Endothelial cell of umbilical vein (primary cell): ENCODE measurements around the gene F8A1.

Experiments used
- CTCF ChIP-seq, 2 donors: IDR thresholded peaks; 1 replicate in 1 of 2; 2 replicates in 1 of 2; pipeline ENCODE4 v1.5.1; 2011; ENCODE audit warnings: low read length in 2 of 2, mild to moderate bottlenecking in 2 of 2, moderate library complexity in 2 of 2, control low read depth in 1 of 2, inconsistent platforms in 1 of 2, low read depth in 1 of 2; ENCODE audit not compliant: insufficient read depth in 1 of 2; ENCODE audit errors: extremely low read depth in 1 of 2
- EZH2 ChIP-seq: IDR thresholded peaks from 2 replicates; pipeline ENCODE4 v1.6.1; 2012; ENCODE audit warnings: borderline replicate concordance, low read depth, mild to moderate bottlenecking, moderate library complexity, low read length, inconsistent platforms; ENCODE audit not compliant: severe bottlenecking
- FOS ChIP-seq: IDR thresholded peaks from 2 replicates; pipeline ENCODE4 v1.6.1; 2011; ENCODE audit warnings: mild to moderate bottlenecking, low read length, moderate library complexity, borderline replicate concordance; ENCODE audit not compliant: insufficient read depth
- JUN ChIP-seq: IDR thresholded peaks from 2 replicates; pipeline ENCODE4 v1.6.1; 2011; ENCODE audit warnings: borderline replicate concordance, low read depth; ENCODE audit not compliant: insufficient read length, insufficient read depth
- MAX ChIP-seq: IDR thresholded peaks from 2 replicates; pipeline ENCODE4 v1.6.1; 2011; ENCODE audit not compliant: insufficient read depth, insufficient read length
- MYC ChIP-seq: IDR thresholded peaks from one replicate; pipeline ENCODE4 v1.6.1; 2011; ENCODE audit warnings: mild to moderate bottlenecking, low read depth, low read length
- POLR2A ChIP-seq: IDR thresholded peaks from 2 replicates; pipeline ENCODE4 v1.6.1; 2012; ENCODE audit warnings: low read depth, mild to moderate bottlenecking, control low read depth, low read length
- POLR2AphosphoS5 ChIP-seq: IDR thresholded peaks from 2 replicates; pipeline ENCODE4 v1.6.1; 2012; ENCODE audit warnings: low read depth, mild to moderate bottlenecking, control low read depth, low read length, moderate library complexity; ENCODE audit not compliant: insufficient read depth

GRCh38 chrX:154840856-154841255 lies 45.3 kb upstream of the F8A1 start:
- TF ChIP-seq CTCF (IDR thresholded peaks at IDR 0.05; ENCODE audit: extremely low read depth in 1 of 2, insufficient read depth in 1 of 2, low read depth in 1 of 2, low read length in 2 of 2), result peak; percentile 14 to 31
- no peak for TF ChIP-seq POLR2A
- TF ChIP-seq EZH2, result no peak
- TF ChIP-seq POLR2AphosphoS5, result no peak
- no peak for TF ChIP-seq MYC
- no peak for TF ChIP-seq MAX
- no peak for TF ChIP-seq JUN
- TF ChIP-seq FOS, result no peak
